Smooth muscle cell (in vitro differentiated cells): ENCODE data around the gene SH3RF3. TPM values are rescaled to one million over a fixed set of nuclear protein-coding genes. Genes with fewer than 3 reads are reported as not detected.

Source experiments
- DNase-seq: peaks from one replicate; lab custom pipeline; 2025; ENCODE audit not compliant: unreplicated experiment; lab: John Stamatoyannopoulos, UW
- H2AFZ ChIP-seq: fragments of 200-600 bp; sonication (generic); 2 replicates; pipeline ENCODE4 v1.6.0; 2016; ENCODE audit warnings: antibody characterized with exemption, low read depth, mild to moderate bottlenecking
- H3F3A ChIP-seq: fragments of 200-600 bp; sonication (generic); 2 replicates; pipeline ENCODE4 v1.6.0; 2017; ENCODE audit warnings: antibody characterized with exemption, low read depth
- H3K27ac ChIP-seq: fragments of 200-600 bp; sonication (generic); 2 replicates; pipeline ENCODE4 v1.5.1; 2016; ENCODE audit warnings: low read depth, mild to moderate bottlenecking
- H3K27me3 ChIP-seq: fragments of 200-600 bp; sonication (generic); 2 replicates; pipeline ENCODE4 v1.6.1; 2016; ENCODE audit warnings: low read depth, mild to moderate bottlenecking
- H3K36me3 ChIP-seq: fragments of 200-600 bp; sonication (generic); 2 replicates; pipeline ENCODE4 v1.5.1; 2016; ENCODE audit warnings: low read depth
- H3K4me1 ChIP-seq: fragments of 200-600 bp; sonication (generic); 2 replicates; pipeline ENCODE4 v1.5.1; 2016; ENCODE audit warnings: low read depth
- H3K4me2 ChIP-seq: fragments of 200-600 bp; sonication (generic); 2 replicates; pipeline ENCODE4 v1.6.0; 2016; ENCODE audit warnings: mild to moderate bottlenecking
- H3K4me3 ChIP-seq: fragments of 200-600 bp; sonication (generic); 2 replicates; pipeline ENCODE4 v1.5.1; 2016; ENCODE audit warnings: mild to moderate bottlenecking
- H3K79me2 ChIP-seq: fragments of 200-600 bp; sonication (generic); 2 replicates; pipeline ENCODE4 v1.6.0; 2016; ENCODE audit warnings: low read depth, mild to moderate bottlenecking
- H3K9ac ChIP-seq: fragments of 200-600 bp; sonication (generic); 2 replicates; pipeline ENCODE4 v1.6.0; 2016; ENCODE audit warnings: low read depth
- H3K9me3 ChIP-seq: fragments of 200-600 bp; sonication (generic); replicated peaks from 2 replicates; pipeline ENCODE4 v1.5.1; 2016; ENCODE audit warnings: low read depth
- H4K20me1 ChIP-seq: fragments of 200-600 bp; sonication (generic); 2 replicates; pipeline ENCODE4 v1.6.0; 2016; ENCODE audit warnings: low read depth
- CTCF ChIP-seq: fragments of 200-600 bp; sonication (generic); IDR thresholded peaks from 2 replicates; pipeline ENCODE4 v1.5.1; 2017; ENCODE audit warnings: borderline replicate concordance, mild to moderate bottlenecking, antibody characterized with exemption; ENCODE audit not compliant: insufficient read depth, poor library complexity, severe bottlenecking
- WGBS: methylation state at CpG from one replicate; pipeline ENCODE4 v1.1.7; 2016; ENCODE audit warnings: low lambda C conversion rate; 5-methylcytosine and 5-hydroxymethylcytosine counted together
- polyA plus RNA-seq: library from polyadenylated mRNA; unstranded; fragments of >200 nt; fragmentation: Nextera tagmentation; extraction: Ambion mirVana; gene quantifications from 2 replicates; pipeline ENCODE4 v1.2.1, GENCODE V29; 2016
- total RNA-seq: library from RNA; depleted of rRNA; stranded (reverse); fragments of >200 nt; gene quantifications from 2 replicates; pipeline ENCODE4 v1.2.3, GENCODE V29; 2014

The SH3RF3 gene
- total and polyA plus RNA-seq, 2 experiments from 2014 or later: 6.6 to 11.8 TPM

GRCh38 chr2:109345653-109346480 is 216.9 kb downstream of the SH3RF3 start:
- Histone ChIP-seq H2AFZ (no peak overlapping the region), H3K4me2 (no peak overlapping the region), H3K27ac (no peak overlapping the region), H3K9me3 (no peaks in the 10 kb centered on the region), H3F3A (no peaks in the 10 kb centered on the region), H3K9ac (no peak overlapping the region), H3K36me3 (no peaks in the 10 kb centered on the region), H3K27me3 (no peaks in the 10 kb centered on the region), H4K20me1 (peaks cover 34% of the 10 kb centered on the region), H3K4me1 (peaks cover 11% of the 10 kb centered on the region), H3K4me3 (no peak overlapping the region), H3K79me2 (peaks cover 9% of the 10 kb centered on the region)
- DNase-seq: no peak
- WGBS: 89% methylated on average over 13 of the region's 13 CpGs
- no peak for TF ChIP-seq CTCF

- no peaks in the 10 kb centered on the region for H3K36me3 ChIP-seq
These were observed 217.7 kb downstream of the SH3RF3 start for GRCh38 chr2:109346601-109347228.

GRCh38 chr2:109347626-109348025 is 218.6 kb downstream of the SH3RF3 start:
- Histone ChIP-seq H3K4me3 (no peak overlapping the region), H3K9me3 (no peaks in the 10 kb centered on the region), H3F3A (no peaks in the 10 kb centered on the region), H3K27me3 (no peaks in the 10 kb centered on the region), H3K27ac (no peak overlapping the region), H3K9ac (no peak overlapping the region), H3K4me2 (no peak overlapping the region), H3K79me2 (peaks cover 9% of the 10 kb centered on the region), H4K20me1 (peaks cover 37% of the 10 kb centered on the region), H3K4me1 (peaks cover 8% of the 10 kb centered on the region), H2AFZ (no peak overlapping the region), H3K36me3 (no peaks in the 10 kb centered on the region)
- TF ChIP-seq CTCF: no peak
- 96% methylated on average over 13 of the region's 13 CpGs for WGBS
- DNase-seq: no peak

More at GRCh38 chr2:109346601-109347228, 217.7 kb downstream of the SH3RF3 start:
- H3K4me1 ChIP-seq: peaks cover 11% of the 10 kb centered on the region
- H2AFZ ChIP-seq: no peak overlapping the region
- H3K9me3 ChIP-seq: no peaks in the 10 kb centered on the region
- no peak overlapping the region for H3K9ac ChIP-seq
- no peak overlapping the region for H3K4me3 ChIP-seq
- no peak overlapping the region for H3K27ac ChIP-seq
- no peak for DNase-seq
- peaks cover 42% of the 10 kb centered on the region for H4K20me1 ChIP-seq
- H3K4me2 ChIP-seq: no peak overlapping the region
- 86% methylated on average over 12 of the region's 12 CpGs for WGBS
- no peaks in the 10 kb centered on the region for H3F3A ChIP-seq
- peaks cover 9% of the 10 kb centered on the region for H3K79me2 ChIP-seq
- no peaks in the 10 kb centered on the region for H3K27me3 ChIP-seq
- no peak for TF ChIP-seq CTCF
